Subcutaneous adipose tissue (tissue), 4 donors: Measurements from ENCODE around the gene RMDN3. TPM values are rescaled to one million over a fixed set of nuclear protein-coding genes. Genes with fewer than 3 reads are reported as not detected.

Source experiments
- total RNA-seq, 4 donors: library from RNA; depleted of rRNA; stranded (reverse); fragments of >200 nt; gene quantifications; one replicate each; pipeline ENCODE4 v1.1.0, GENCODE V29; 2016
- TF ChIP-seq, protein P1 (sequence below): fragments of 450-650 bp; IDR thresholded peaks from one replicate; pipeline ENCODE4 v1.5.1; 2016; ENCODE audit warnings: low read depth, mild to moderate bottlenecking, control low read depth, antibody characterized with exemption, moderate library complexity

RMDN3 gene
- total RNA-seq, 4 donors from 2014 or later, result 26.3 to 71.4 (median 35.6) TPM

DNA sequence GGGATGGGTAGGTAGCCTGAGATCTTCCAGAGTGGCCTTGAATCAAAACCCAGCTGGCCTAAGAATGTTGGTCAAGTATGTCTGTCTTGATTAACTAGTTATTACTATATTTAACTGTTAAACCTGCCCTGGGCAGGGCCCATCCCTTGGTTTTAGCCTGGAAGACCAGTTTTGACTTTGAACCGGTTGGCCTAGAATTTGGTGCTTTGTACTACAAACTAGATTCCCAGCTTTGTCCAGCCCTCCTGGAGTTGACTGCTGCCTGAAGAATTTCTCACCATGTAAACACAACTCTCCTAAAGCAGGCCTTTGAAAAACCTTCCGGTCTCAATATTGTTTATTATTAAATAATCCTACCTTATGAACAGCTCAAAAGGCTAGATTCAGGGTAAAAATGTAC is 30.8 kb upstream of the RMDN3 start:
- TF ChIP-seq, protein P1, sequence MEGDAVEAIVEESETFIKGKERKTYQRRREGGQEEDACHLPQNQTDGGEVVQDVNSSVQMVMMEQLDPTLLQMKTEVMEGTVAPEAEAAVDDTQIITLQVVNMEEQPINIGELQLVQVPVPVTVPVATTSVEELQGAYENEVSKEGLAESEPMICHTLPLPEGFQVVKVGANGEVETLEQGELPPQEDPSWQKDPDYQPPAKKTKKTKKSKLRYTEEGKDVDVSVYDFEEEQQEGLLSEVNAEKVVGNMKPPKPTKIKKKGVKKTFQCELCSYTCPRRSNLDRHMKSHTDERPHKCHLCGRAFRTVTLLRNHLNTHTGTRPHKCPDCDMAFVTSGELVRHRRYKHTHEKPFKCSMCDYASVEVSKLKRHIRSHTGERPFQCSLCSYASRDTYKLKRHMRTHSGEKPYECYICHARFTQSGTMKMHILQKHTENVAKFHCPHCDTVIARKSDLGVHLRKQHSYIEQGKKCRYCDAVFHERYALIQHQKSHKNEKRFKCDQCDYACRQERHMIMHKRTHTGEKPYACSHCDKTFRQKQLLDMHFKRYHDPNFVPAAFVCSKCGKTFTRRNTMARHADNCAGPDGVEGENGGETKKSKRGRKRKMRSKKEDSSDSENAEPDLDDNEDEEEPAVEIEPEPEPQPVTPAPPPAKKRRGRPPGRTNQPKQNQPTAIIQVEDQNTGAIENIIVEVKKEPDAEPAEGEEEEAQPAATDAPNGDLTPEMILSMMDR, result no peak

DNA sequence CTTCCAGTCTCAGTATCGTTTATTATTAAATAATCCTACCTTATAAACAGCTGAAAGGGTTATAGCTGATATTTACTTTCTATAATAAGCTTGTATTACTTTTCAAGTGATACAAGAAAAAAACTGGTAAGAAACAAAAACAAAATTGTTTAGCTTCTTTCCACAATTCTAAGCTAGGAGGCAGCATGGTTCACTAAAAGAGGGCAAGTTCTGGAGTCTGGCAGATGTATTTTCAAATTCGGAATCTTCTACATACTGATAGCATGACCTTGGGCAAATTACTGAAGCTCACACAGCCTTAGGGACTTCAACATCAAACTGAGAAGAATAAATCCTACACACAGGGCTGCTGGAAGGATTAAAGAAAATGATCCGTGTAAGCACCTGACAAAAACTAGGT is 30.1 kb upstream of the RMDN3 start:
- TF ChIP-seq, protein P1, result no peak

DNA sequence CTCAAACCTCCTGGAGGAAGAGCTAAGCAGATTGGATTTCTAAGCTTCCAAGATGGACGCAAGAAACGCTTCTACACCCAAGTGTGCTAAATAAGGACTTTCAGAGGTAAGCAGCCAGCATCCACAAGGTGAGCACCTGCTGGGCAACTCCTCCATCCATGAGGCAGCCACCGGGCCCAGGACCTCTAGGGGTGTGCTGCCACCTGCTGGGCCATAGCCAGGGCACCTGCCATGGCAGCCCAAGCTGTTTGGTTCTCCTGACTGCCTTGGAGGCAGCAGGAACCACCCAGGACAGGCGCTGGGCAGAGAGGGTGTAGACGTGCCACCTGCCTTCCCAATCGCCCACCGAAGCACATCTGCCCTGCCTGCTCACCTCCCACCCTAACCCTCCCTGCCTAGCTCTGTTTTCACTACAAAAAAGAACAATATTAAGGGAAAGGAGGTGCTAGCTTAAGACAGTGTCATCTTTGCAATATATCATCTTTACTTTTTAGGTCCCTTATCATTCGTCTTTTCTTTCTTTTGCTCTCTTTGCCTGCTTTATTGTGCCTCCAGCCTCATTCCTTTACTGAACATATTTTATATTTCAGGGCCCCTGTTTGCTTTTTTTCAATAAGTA is 27.7 kb upstream of the RMDN3 start:
- TF ChIP-seq, protein P1, result no peak

DNA sequence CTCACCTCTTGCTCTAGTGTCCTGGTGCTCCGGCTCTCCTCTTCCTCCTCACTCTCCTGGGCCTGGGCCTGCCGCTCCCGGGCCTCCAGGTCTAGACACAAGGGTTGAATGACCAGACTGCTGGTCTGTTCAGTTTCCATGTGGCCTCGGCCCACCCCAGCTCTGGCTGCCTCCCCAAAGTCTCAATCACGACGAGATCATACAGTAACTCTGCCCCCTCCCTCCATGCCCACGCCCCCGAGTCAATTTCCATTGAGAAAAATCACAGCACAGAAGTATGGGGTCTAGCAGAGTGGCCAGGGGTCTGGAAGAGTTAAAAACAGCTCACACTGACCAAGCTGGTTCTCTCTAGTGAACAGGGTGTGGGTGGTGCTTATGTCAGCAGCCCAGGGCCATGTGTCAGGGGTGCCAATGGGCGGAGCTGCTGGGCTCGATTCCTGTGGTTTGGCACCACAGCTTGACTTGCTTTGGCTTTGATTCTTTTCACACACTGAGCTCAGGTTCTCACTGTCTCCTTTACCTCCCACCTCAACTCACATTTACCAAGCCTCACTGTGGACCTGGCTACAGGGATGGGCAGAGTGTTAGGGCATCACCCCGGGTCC is 21.6 kb upstream of the RMDN3 start:
- TF ChIP-seq, protein P1, result no peak

DNA sequence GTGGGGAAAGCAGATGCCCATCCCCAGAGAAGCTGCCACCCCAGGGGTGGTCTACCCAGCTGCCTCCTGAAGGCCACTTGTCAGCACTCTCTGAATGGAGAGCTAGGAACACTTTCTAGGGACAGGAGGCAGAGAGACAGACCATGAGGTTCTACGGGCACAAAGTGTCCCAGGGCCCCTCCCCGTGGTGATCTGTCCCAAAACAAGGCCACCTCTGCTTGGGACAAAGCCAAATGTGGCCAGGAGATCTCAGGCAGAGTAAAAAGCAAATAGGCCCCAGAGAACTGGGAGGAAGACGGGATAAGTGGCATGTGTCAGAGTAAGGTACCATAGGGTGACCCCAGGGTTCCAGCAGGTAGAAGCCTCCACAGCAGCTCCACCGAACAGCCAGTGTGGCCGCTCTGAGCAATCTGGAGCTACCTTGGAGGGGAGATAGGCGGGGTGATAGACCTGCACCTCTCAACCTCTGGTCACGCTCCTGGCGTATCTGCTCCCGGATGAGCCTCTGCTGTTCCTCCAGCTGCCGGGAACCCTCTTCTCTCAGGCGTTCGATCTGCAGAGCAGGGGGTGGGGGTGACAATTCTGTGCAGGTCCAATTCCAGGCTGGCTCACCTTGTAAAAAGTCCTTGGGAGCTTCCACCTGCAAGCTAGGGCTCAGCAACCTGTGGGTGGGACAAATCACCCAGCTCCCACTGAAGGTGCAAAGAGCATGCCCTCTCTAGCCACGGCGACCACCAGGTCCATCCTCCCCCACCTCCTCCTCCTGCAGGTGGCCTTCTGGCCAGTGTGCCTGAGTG is 20.9 kb upstream of the RMDN3 start:
- TF ChIP-seq, protein P1, result no peak

DNA sequence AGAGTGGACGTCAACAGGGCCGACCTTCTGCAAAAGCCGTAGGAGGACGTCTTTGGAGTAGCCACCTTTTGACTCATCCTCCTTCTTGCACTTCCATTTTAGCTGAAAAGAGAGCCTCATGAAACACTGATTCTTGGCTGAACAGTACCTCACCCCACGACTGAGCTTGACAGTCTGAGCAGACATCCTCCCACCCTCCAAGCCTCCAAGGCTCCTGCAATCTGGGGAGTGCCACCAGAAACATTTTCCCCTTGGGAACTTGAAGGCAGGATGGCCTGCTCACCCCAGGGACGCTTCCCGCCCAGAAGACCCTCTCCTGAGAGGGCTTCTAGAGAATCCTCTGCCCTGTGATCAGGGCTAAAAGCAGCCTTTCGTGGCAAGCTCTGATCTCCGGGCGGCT is 20.0 kb upstream of the RMDN3 start:
- TF ChIP-seq, protein P1, result no peak

DNA sequence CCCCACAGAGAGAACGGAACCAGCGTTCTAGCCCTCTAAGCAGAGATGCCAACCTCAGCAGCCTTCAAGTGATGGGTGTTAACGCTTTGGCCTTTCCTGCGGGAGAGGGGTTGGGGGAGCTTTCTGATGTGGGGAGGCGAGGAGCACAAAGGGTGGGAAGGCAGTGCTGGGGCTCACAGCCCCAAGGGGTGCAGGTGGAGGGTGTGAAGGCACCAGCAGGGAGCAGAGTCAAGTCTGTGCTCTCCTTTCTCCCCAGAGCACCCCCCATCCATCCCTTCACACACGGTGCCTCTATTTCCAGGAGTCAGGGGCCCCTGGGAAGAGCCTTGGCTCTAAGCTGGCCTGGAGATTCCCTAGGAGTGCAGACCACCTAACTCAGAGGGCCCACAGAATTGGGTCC is 18.8 kb upstream of the RMDN3 start:
- TF ChIP-seq, protein P1, result no peak
